HG02678 (cell line): ENCODE data around the gene PHLPP1.
"Not testable (repeated sequence)": the region's sequence is repeated elsewhere in the genome, so short reads cannot be mapped to it uniquely, and the experiment has no call there.

Experiments used
- ATAC-seq: cut with Tn5 transposase; IDR thresholded peaks from one replicate; pipeline ENCODE4 v1.9.1; 2021; ENCODE audit warnings: mild to moderate bottlenecking, moderate library complexity; ENCODE audit not compliant: unreplicated experiment

Gene PHLPP1

DNA sequence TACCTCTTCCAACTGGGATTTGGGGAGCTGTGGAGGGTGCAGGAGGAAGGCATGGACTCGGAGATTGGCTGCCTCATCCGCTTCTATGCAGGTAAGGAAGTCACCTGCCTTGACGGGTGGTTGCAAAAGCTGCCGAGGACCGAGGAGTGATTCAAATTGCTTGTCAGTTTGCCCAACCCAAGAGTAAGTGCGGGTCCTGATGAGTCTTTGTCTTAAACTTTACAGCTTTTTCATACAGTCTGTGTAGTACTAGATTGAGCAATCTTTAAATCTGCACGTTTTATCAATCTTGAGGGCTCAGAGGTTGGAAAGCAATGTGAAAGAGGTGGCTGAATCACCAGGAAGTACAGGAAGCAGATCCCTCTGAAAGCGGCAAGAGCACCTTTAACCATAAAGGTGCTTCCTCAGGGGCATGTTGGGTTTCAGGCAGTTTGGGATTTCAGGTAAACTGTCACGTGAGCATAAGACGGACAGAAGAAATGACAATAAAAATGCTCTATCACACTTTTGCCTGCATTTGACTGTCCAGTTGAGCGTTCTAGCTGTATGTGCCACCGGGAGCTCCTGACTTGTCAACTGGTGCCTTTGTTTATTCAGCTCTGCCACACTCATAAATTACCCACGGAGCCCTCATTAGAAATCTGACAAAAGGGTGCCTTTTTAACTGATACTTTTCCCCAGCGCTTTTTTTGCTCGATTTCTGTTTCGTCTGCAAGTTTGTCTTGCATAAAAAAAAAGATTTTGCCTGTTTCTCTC is 2.0 kb downstream of the PHLPP1 start:
- ATAC-seq, result no peak

DNA sequence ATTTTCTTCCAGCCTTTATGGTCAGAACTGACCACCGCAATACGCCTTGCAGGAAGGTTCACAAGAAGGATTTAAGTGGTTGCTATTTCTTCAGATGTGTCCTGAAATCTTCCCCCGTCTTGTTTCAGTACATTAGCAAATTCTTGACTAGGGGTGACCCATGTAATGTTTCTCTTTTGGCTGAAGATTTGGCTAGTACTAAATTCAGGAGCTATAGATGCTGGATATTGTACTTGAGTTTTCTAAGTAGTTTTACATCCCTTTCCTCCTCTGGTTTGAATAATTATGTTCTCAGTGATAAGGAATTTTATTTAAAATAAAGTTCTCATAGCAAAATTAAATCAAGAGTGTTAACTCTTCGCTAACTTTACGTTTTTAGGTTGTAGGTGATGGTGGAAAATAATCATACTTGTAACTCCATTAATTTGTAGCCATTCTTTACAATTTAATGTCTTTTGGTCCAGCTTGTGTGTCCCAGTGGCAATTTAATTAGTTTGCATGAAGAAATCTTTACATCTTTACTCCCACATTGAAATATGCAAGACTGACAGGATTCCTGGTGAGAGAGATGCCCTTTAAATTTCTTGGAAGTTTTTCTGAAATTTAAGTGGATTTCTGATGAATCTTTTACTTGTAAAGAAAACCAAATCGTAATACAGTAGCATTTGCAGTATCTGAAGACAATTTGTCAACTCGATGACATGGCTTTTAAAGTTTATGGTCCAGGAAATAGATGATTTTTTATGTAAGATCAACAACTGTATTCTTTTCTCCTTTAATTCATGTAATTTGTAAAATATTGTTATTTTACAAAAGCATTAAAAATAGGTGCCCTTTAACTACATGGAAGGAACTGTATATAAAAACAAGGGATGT is 2.8 kb downstream of the PHLPP1 start:
- no peak for ATAC-seq

DNA sequence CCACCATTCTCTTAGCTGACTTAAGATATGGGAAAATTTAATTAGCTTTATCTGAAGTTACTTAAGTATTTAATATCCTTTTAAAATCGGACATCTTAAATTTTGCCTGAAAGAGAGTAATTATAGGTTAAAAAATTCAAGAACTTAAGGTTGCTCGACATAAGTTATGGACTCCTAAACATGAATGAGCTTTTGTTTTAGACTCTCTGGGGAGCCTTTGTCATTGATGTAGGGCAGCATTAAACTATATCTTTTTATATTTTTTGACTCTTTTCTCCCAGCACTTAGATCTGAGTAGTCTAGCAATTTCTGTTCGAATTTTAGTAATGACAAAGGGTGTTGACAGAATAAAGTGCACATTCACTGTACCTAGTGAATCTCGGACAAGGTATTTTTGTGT is 4.7 kb downstream of the PHLPP1 start:
- no peak for ATAC-seq

DNA sequence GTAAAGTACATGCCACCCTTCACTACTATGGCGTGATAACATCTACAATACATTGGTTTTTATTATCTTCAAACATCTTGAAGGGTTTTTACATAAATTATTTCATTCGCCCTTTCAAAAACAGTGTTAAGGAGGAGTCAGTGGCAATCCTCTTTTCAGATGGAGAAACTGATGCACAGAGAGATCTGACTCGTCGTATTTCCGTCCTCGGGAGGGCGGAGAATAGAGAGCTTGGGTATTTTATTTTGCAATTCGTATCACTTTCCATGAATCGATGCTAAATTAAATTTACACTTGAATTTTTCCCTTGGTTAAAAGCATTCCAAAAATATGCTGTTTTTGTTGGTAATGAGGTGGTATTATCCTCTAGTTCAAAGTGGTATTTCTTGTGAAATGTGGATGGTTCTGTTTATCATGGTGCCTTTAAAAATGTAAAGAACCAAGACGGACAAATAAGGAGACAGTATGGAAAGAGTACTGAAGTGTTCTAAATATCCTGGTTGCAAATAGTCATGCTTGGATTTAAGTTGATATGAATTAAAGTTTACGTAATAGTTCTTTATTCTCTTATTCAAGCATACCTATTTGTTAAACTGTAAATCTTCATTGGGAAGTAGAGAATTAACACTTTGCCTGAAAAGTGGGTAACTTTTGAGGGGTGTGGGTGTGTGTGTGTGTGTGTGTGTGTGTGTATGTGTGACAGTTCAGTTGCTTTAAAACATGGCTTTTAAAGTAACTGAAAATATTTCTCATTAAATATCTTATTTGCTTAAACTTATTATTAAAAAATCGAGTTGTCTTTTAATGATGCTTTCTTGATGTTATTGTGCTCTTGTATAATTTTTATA is 5.6 kb downstream of the PHLPP1 start:
- no peak for ATAC-seq

DNA sequence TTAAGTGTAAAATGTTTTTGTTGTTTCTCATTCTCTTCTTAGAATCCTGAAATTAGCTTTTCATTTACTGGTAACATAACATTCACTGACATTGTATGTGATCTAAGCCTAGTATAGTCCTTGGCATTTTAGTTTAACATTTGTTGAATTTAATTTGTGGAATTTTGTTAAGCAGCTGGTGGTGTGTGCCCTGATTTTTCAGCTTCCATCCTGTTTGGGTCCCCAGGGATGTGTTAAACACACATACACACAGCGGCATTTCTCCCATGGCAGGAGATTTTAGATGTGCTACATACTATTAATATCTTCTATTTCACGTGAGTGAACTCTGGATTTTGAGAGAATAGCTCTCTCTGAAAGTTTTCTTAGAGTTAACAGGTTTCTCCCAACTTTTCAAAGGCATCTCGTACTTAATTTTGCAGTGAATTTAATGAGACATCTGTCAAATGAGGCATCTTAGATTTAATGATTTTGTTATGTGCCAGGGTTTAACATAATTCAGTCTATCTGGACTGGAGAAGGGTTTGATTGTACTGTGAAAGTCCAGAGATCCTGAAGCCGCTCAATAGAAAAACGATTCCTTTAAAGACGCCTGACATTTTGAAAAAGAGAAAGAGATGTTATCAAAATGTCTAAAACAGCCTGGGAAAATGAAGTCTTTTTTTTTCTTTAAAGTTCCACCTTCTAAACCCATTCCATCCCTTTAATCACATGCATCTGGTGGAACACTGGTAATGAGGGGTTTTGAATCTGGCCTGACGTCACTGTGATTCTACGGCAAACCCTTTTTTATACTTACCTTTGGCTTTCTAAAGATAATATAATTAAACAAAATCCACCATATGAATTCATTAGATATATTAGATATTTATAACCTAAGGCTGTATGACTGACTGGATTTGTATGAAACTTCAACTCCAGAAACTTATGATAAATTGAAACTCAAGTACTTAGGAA is 6.8 kb downstream of the PHLPP1 start:
- no peak for ATAC-seq

DNA sequence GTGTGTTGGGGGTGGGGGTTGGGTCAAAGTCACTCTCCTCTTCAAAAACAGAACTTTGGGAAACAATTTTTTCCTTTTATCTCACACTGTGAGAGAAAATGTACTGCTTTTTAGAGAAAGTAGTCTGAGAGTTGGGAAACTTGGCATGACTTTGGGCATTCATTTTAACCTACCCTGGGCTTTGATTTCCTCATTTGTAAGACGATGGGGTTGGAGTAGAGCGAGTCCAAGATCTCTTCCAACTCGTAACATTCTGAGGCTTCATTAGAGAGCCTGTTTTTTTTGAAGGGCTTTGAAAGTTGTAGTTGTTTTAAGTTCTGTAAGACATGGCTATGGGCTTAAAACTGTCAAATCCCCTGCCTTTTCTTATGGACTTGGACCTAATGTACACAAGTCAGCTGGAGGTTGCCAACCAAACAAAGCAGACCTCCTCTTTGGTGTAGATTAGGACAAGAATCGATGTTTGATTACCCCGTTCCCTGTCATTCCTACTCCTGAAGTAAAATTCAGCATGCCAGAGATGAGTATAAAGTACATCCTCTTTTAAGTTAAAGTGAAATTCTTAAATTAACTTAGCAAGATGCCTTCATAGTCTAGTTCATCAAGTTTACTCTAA is 8.4 kb downstream of the PHLPP1 start:
- no peak for ATAC-seq

DNA sequence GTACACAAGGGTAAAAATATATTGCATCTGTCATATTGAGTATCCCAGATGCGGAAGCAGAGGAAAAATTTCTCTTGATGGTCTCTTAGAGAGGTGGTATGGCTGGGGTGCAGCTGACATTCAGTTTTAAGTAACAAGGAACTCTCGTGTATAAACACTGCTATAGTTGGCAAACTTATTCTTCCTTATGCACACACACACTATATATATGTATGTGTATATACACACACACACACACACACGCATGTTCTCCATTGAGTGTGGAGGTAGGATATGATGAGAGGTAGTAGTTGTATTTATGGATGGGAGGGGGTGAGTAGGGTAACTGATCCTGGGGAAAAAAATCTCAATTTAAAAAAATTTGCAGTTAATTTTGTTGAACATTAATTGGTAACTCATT is 10.6 kb downstream of the PHLPP1 start:
- ATAC-seq, result no peak

DNA sequence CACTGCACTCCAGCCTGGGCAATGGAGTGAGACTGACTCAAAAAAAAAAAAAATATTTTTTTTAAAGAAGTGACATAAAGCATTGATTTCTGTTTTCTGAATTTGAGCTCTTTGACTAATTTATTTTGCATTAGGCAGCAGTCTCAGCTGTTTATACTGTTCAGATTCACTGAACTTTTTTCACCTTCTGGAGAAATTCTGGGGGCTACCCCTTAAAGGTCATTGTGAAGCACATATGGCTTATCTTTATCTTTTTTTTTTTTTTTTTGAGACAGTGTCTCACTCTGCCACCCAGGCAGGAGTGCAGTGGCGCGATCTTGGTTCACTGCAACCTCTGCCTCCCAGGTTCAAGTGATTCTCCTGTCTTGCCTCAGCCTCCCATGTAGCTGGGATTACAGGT is 12.9 kb downstream of the PHLPP1 start:
- no peak for ATAC-seq

DNA sequence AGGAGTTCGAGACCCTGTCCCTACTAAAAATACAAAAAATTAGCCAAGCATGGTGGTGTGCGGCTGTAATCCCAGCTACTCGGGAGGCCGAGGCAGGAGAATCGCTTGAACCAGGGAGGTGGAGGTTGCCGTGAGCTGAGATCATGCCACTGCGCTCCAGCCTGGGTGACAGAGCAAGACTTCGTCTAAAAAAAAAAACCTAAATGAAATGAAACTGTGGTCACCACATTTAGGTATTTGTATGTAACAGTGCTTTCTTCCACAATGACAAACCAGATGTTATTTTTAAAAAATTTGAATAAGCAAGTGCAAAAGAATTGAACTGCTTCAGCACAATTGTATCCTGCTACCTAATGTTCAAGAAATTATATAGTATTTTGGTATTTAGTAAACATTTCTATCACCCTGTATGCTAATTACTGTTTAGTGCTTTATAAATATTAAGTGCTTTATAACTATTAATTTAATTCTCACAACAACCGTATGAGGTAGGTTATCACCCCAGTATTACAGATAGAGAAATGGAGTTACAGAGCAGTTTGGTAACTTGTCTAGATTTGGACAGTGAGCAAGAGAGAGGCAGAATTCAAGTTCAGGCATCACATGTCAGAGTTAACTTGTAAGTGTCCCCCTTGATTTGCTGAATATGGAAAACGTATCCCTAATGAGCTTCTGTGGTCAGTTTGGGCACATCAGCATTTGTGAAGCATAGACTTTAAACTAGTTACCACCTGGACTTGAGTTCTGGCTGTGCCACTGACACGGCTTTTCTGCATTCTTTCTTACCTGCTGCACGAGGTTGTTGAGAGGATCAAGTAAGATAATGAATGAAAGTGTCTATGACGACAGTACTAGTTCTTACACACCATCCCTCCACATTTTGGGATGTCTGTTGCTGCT is 14.4 kb downstream of the PHLPP1 start:
- ATAC-seq, result peak; percentile 85

DNA sequence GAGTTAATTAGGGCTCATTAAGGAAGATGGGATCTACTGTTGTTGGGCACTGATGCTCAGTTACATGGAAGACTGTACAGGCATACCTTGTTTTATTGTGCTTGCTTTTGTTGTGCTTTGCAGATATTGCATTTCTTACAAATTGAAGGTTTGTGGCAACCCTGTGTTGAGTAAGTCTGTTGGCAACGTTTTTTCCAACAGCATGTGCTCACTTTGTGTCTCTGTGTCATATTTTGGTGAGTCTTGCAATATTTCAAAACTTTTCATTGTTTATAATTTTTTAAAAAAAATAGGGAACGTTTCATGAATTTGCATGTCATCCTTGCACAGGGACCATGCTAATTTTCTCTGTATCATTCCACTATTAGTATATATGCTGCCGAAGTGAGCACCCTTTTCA is 15.6 kb downstream of the PHLPP1 start:
- ATAC-seq, result no peak

DNA sequence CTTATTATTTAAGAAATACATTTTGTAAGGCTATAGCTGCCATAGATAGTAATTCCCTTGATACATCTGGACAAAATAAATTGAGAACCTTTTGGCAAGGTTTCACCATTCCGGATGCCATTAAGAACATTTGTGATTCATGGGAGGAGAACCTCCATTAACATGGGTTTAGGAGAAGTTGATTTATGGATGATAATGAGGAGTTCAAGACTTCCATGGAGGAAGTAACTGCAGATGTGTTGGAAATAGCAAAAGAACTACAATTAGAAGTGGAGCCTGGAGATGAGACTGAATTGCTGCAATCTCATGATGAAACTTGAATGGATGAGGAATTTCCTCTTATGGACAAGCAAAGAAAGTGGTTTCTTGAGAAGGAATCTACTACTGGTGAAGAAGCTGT is 17.3 kb downstream of the PHLPP1 start:
- no peak for ATAC-seq

DNA sequence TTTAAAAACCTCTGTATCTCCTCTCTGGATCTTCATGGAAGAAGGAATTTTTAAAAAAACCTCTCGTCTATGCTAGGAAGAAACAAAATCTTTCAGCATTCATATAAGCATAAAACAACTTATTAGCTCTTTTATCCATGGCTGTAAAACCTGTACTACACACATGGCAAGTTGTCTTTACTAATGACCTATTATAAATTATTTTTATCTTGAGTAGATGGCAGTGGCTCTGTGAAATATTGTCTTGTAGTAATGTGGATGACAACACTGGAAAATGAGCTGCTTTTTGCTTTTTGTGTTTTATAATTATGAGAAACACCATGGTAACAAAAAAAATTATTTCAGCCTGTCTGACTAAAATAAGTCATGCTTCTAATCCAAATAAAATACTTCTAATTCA is 18.9 kb downstream of the PHLPP1 start:
- ATAC-seq, result no peak

DNA sequence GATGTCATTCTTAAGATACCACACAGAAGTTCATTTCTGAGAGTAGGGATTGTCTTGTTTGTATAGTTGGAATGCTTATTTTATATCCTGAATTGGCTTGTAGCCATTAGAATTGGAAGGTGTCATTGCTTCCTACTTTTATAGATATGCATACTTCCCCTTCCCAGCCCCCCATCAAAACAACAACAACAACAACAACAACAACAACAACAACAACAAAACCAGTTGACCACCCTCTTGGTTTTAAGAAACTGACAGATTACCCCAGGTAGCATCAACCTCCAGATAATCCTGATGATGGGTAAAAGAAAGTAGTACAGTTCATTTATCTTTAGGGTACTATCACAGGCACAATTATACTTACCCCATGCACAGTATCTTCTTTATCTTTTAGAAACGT is 20.0 kb downstream of the PHLPP1 start:
- ATAC-seq, result no peak

DNA sequence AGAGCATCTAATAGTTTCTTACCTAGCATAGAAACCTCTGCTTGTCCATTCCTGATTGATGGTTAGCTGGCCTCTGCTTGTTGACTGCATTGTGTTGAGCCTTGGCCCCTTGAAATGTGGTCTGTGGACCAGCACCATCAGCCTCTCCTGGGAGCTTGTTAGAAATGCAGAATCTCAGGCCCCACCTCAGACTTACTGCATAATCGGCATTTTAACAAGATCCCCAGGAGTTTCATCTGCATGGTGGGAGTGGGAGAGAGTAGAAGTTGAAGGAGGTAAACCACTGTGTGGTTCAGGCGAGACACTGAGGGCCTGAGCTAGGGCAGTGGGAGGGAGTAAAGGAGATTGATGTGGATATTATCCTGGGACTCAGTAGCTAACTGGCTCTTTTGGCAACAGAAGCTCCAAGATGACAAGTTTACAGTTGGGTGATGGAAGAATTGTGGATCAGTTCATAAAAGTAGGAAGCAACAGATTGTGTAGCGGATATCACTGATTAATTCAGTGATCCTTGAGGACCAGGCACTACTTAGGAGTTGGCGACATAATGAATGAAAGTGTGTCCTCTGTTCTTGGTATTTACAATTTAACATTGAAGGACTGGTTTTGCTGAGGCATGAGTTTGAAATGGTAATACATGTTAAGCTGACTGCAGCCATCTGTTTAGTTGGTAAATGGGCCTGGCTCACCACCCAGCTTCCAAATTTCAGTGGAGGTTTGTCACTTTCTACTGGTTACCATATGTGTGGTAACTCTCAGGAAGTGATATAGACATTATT is 20.9 kb downstream of the PHLPP1 start:
- ATAC-seq, result no peak

DNA sequence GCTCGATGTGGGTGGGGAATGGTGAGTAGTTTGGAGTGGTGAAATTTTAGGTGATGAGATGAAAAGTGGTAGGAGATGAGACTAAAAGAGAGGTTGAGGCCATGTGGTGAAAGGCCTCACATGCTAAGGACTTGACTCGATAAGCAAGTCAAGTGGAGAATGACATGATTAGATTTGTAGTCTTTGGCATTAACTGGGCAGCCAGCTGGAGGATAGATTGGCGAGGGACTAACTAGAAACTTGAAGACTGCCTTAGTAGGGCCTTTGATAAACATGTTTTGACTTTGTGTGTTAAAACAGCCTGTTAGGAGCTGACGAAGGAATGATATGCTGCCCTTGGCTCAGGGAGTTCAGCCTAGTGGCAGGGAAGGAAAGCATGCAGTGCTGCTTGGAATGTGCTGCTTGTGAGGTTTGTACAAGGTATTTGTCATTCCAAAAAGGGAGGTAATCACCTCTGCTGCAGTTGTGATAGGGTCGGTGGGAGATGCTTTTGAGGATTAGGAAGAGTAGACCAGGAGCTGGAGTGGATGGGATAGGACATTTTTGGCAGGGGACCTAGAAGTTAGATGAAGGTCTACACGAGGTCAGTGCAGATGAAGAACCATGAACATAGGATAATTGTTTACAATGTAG is 22.0 kb downstream of the PHLPP1 start:
- ATAC-seq, result no peak

DNA sequence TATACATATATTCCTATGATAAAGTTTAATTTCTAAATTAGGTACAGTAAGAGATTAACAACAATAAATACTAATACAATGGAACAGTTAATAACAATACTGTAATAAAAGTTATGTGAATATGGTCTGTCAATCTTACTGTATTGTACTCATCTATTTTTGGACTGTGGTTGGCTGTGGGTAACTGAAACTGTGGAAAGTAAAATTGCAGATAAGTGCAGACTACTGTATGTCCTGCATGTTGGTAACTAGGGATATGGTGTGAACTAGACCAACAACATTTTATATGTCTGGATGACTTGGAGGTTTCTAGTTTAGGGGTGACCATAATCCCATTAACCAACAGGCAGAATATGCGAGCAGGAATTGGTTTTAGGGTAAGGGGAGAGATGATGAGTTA is 23.3 kb downstream of the PHLPP1 start:
- ATAC-seq, result no peak

DNA sequence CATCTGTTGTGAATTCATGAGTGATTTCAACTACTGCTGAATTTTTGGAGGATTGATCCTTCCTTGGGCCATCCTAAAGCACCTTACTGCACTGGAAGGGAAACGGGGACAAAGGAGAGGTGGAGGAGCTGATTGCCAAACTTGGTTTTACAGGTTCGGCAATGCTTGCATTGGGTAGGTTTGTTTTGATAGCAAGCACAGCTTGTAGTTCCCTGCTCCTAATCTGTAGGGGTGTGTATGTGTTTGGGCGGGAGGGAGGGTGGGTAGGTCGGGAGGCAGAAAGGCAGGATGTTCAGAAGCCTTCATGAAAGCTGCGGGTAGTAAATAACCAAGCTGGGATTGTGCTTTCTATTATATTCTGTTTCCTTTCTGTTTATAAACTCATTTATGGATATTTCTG is 24.6 kb downstream of the PHLPP1 start:
- no peak for ATAC-seq

DNA sequence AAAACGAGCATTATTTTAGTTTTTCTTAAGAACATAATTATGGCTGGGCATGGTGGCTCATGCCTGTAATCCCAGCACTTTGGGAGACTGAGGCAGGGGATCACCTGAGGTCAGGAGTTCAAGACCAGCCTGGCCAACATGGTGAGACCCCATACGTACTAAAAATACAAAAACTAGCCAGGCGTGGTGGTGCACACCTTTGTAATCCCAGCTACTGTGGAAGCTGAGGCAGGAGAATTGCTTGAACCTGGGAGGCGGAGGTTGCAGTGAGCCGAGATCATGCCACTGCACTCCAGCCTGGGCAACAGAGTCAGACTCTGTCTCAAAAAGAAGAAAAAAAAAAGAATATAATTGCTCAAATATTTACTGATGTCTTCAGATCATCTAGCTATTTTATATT is 25.3 kb downstream of the PHLPP1 start:
- not testable (repeated sequence) for ATAC-seq
